ENCODE data around the gene TMEM107.

TMEM107 gene

GRCh38 chr17:8128125-8128784, 47.9 kb downstream of the TMEM107 start:
- DNase-seq = no peak

- peak; percentile 24 for DNase-seq
These were observed 49.6 kb downstream of the TMEM107 start for GRCh38 chr17:8126491-8127066.

- DNase-seq = no peak
These were observed 50.2 kb downstream of the TMEM107 start for GRCh38 chr17:8125947-8126490.

GRCh38 chr17:8125154-8125946, 50.8 kb downstream of the TMEM107 start:
- DNase-seq = peak; percentile 80

GRCh38 chr17:8124350-8125153, 51.6 kb downstream of the TMEM107 start:
- DNase-seq = no peak

GRCh38 chr17:8123695-8124349, 52.4 kb downstream of the TMEM107 start, which contains the start of gene HES7:
HES7 (minus strand) TSS chr17:8124106; CDS start chr17:8124084, 22 bp downstream.
- no peak for DNase-seq

- DNase-seq = no peak
These were observed 53.1 kb downstream of the TMEM107 start for GRCh38 chr17:8122924-8123694.

All from CD4-positive, alpha-beta T cell treated with Interleukin-4 for 4 hours (primary cell).